MM.1S (cell line): ENCODE results near the gene NMB.
"Not testable (repeated sequence)": the region's sequence is repeated elsewhere in the genome, so short reads cannot be mapped to it uniquely, and the experiment has no call there.

Source experiments
- CTCF ChIP-seq: fragments of 300-600 bp; sonication (generic); IDR thresholded peaks from 2 replicates; pipeline ENCODE4 v1.5.1; 2016; ENCODE audit warnings: antibody characterized with exemption, low read length, mixed read lengths
- EZH2 ChIP-seq: fragments of 300-600 bp; sonication (generic); optimal IDR thresholded peaks from 2 replicates; pipeline ENCODE3; 2017; ENCODE audit warnings: low read depth, mild to moderate bottlenecking, antibody characterized with exemption, low read length, mixed read lengths
- EZH2phosphoT487 ChIP-seq: fragments of 300-600 bp; sonication (generic); IDR thresholded peaks from 2 replicates; pipeline ENCODE4 v1.6.1; 2018; ENCODE audit warnings: antibody characterized with exemption, low read length

- not testable (repeated sequence) for TF ChIP-seq CTCF, EZH2, EZH2phosphoT487
Observed at GRCh38 chr15:84641871-84642270, 16.1 kb downstream of the NMB start.
